SK-MEL-5 (cell line): ENCODE measurements around the gene KLK11. TPM values are rescaled to one million over a fixed set of nuclear protein-coding genes. Genes with fewer than 3 reads are reported as not detected.
A peak's percentile ranks its signal among the peaks of the same experiment; 100 is the strongest.

Source experiments
- DNase-seq: peaks from one replicate; pipeline ENCODE4 v3.0.0-alpha.2; 2016; ENCODE audit warnings: low read depth, low spot score
- in situ Hi-C: cut with HindIII; loops from 2 replicates; pipeline ENCODE4 v1.10.0; 2016; ENCODE audit warnings: low sequenced_read_pairs, high pct_unique_total_duplicates, low pct_unique_long_range_greater_than_20kb
- total RNA-seq: library from RNA; depleted of rRNA; stranded (reverse); fragments of >200 nt; shearing (Covaris generic); gene quantifications from 2 replicates; pipeline ENCODE4 v1.2.3, GENCODE V29; 2014

Gene KLK11
- total RNA-seq, 1 experiment from 2014 or later = not detected

DNA sequence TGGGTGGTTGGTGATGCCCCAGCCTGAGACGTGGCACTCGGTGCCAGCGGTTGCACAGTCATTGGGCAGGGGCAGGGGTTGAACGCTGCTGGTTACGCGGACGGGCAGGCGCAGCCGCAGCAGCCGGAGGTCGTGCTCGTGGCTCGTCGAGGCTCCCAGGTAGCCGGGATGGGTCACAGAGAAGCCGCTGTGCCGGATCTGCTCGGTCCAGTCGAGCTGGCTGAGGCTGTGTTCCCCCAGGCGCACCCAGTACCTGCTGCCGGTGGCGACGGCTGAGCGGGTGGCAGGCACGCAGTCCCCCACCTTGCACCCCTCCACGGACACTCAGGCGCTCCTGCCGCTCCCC, 5.4 kb upstream of the KLK11 start:
- in situ Hi-C loops = no loop called here
- no peak for DNase-seq

DNA sequence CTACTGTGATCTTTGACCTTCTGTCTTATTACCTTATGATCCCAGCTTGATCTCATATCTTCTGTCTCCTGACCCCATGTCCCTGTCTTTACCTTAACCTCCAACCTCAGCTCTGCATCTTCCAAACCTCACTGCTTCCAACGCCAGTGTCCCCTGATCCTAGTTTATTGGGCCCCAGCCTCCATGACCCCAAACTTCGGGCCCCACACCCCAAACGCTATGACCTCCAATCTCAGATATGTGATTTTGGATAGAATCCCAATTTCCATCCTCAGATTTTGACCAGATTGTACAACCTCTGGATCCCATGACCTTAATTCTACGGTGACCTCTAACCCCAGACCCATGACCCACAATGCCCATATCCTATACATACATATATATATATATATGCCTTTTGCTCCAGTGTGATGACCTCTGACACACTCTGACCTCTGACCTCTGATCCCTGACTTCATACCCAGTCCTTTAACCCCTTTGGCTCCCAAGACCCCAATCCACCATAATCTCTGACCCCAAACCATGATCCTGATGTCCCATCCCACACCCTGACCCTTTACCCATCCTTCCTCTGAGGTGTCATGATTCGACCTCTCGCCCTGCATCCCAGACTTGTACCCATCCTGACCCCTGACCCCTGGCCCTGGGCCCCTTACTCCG, 4.9 kb upstream of the KLK11 start:
- in situ Hi-C loops = no loop called here
- DNase-seq = no peak

DNA sequence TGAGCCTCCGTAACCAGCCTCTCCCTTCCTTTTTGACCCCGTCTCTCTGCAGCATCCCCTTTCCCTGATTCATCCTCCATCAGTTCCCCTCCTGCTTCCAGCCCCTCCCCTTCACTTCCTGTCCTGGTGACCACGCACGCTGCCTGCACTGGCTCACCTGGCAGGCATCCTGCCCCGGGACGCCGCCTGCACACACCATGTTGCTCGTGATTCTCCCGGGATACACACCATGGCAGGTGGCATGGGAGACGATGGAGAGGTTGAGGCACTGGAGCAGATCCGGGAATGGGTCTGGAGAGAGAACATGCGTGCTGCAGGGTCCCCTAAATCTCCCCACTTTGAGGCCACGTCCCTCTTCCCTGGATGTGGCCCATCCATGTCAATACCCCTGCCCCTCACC, 4.2 kb upstream of the KLK11 start:
- DNase-seq = no peak
- in situ Hi-C loops = no loop called here

DNA sequence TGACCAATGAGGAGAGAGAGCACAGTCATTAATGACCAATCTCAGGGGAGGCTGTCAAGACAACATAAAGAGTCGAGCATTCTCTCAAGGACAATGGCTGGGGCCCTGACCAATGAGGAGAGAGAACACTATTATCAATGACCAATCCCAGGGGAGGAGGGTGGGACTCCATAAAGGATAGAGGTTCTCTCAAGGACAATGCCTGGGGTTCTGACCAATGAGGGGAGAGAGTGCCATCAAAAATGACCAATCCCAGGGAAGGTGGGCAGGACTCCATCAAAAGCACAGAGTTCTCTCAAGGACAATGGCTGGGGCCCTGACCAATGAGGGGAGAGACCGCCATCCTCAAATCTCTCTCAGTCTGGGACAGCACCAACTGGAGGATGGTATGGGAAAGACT, 3.3 kb upstream of the KLK11 start:
- peak; percentile 39 for DNase-seq
- in situ Hi-C loops = no loop called here

DNA sequence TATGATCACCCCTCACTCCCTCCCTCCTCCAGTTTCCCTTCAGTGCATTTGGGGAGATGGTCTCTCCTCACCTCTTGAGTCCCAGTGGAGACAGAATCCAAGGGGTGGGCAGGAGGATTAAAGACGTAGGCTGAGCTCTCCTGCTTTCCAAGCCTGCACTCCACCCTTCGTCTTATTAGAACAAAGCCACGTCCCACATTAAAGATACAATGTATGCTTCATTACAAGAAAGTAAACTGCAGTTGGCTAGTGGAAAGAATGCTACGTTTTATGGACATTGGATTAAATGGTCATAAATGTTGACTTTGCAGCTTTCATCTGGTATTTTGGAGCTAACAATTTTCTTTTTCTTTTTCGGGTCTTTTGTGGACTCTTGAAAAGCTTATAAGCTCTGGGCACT, 1.5 kb upstream of the KLK11 start:
- in situ Hi-C loops = no loop called here
- no peak for DNase-seq

DNA sequence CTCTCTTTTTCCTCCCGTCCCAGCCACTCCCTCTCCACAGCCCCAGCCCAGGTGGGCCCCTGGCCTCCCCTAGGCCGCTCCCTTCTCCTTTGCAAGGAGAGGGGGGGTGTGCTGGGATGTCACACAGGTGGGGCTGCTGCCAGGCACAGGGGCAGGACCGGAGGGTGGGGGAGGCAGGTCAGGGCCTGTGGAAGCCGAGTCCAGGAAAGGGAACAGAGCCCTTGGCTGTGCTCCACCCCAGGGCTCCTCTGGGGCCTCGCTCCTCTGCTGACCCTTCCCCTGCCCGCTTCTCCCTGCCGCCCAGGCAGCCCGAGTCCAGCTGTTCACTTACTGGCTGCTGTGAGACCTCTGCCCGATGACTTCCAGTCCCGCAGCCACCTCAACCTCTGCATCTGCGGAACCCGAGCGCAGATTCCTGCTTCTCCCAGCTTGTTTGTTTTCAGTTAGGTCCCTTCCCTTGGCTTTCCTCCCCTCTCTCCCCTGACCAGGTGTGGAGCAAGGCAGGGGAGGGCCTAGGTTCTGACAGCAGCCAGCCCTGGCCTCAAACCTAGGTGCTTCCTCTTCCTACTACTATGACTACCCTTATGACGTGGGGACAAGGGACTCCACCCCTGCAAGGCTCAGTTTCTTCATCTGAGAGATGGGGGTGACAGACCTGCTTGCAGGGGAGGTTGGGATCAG, 850 bp upstream of the KLK11 start:
- in situ Hi-C loops = no loop called here
- no peak for DNase-seq

DNA sequence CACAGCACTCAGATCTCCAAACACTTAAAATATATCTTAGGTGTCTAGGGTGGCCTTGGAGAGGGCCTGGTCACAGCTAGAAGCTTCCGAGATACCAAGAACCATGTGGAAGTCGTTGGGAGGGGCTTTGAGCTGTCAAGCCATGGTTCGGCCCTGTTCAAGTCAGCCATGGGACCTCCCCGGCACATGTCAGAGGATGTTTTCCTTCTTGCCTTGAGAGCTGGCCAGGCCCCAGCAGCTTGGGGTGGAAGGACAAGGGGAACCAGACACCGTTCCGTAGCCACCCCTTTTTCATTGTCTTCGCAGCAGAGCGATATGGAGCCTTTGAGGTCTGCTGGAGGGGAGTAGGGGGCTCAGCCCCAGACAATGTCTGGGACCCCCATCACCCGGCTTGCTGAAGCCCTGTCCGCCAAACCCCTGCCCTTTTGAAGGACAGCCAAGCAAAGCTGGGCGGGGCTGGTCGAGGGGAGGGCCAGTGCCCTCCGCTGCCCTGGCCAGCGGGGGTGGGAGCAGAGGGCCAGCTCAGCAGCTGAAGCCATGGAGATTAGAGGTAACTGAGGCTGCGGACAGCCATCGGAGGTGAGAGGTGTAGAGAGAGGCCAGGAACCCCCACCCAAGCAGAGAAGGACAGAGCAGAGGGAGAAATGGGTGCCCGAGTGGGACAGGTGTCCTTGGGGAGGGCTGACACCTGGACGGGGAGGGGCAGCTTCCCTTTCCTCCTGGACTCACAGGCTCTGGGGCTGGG, 435 bp downstream of the KLK11 start:
- in situ Hi-C loops = no loop called here
- DNase-seq = no peak

DNA sequence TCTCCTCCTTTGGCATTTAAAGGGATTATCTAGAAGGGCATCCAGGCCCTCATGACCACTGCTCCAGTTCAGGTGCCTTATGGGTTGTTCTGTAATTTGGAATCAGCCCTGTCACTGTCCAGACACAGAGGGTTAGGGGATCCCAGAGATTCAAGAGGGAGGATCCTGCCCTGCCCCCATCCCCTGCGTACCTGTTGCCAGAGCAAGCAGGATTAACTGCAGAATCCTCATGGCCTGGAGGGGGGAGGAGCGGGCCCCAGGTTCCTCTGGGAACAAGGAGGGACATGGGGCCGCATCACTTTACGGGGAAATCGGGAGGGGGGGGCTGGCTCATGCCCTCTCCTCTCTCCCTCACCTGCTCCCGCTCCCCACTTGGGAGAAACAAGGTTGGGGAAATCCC, 1.0 kb downstream of the KLK11 start:
- DNase-seq = no peak
- in situ Hi-C loops = no loop called here

DNA sequence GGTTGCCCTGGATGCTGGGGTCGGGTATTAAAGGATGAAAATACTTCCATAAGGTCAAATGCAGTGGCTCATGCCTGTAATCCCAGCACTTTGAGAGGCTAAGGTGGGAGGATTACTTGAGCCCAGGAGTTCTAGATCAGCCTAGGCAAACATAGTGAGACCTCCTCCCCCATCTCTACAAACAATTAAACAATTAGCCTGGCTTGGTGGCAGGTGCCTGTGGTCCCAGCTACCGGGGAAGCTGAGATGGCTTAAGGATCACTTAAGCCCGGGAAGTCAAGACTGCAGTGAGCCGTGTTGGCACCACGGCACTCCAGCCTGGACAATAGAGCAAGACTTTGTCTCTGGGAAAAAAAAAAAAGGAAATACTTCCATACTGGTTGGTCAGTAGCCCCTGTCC, 1.5 kb downstream of the KLK11 start:
- in situ Hi-C loops = no loop called here
- DNase-seq = no peak

DNA sequence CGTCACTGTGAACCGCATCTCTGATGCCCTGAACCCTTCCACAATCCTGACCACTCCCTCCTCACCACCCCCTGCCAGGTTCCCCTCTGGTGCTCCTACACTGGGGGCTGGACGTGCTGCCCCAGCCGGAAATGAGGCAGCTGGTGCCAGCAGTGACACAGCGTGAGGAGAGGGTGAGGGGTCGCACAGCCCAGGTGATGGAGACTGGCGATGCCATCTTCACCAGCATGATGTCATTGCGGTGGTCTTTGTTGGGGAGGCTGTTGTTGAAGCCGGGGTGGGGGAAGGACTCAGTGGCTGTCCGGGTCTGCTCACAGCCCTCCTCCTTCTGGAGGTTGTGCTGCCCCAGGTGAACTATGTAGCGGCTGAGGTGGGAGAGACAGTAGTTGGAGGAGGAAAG, 2.5 kb downstream of the KLK11 start:
- DNase-seq = no peak
- in situ Hi-C loops = no loop called here

DNA sequence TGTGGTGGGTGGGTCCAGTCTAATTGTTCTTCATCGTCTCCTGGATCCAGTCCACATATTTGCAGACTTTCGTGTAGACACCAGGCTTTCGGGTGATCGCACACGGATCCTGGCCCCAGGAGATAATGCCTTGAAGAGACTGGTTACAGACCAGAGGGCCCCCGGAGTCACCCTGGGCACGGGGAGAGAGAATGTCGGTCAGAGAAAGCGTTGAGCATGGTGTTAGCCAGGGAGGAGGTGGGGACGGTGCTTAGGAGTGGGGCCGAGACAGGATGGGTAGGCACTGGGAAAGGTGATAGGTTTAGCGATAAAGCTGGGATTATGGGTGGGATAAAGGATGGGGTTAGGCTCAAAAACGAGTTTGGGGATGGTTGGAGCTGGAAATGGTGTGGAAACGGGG, 3.9 kb downstream of the KLK11 start:
- in situ Hi-C loops = no loop called here
- no peak for DNase-seq

DNA sequence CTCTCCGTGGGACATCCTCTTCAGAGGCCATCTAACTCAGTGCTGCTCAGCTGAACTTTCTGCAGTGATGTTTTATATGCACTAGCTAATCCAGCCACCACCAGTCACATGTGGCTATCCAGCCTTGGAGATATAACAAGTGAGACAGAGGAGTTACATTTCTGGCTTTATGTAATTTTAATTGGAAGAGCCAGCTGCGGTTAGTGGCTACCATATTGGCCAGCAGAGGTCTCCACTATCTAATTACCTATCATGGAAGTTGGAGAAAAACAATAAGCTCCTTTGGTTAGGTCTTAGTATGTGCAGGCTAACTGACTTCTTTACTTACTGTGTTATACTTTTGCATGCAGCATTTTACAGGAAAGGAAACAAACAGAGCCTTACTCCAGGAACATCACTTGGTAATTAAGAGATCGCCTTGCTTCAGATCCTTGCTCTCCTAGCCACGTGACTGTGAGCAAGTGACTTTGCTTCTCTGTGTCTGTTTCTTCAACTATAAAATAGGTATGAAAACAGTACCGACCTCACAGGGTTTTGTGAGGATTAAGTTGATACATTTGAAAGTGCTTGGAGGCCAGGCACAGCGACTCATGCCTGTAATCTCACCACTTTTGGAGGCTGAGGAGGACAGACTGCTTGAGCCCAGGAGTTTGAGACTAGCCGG, 5.3 kb downstream of the KLK11 start:
- in situ Hi-C loops = no loop called here

DNA sequence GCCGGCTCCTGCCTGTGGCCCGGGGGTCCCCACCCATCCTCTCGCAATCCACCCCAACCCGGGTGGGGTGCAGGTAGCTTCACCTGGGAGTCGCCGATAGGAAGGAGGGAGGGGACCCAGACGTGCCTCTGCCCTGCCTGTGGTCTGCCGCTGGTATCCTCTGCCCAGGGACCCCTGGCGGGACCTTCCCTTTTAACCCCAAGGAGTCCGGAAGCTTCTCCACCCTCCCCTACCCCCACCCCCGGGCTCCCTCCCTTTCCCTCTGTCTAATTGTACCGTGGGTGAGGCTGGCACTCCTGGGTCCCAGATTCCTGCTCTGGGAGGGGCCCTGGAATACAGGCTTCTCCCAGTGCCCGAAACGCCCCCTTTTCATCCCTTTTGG, 6.9 kb downstream of the KLK11 start, which contains the start of gene KLK10:
Gene KLK10 (minus strand): TSS at position 166 of the 382 bp plus-strand sequence. CDS start 579 bp downstream, outside the sequence.
- in situ Hi-C loops = no loop called here
- no peak for DNase-seq

More for the DNA sequence above, 5.3 kb downstream of the KLK11 start:
- DNase-seq = peak; percentile 76

DNA sequence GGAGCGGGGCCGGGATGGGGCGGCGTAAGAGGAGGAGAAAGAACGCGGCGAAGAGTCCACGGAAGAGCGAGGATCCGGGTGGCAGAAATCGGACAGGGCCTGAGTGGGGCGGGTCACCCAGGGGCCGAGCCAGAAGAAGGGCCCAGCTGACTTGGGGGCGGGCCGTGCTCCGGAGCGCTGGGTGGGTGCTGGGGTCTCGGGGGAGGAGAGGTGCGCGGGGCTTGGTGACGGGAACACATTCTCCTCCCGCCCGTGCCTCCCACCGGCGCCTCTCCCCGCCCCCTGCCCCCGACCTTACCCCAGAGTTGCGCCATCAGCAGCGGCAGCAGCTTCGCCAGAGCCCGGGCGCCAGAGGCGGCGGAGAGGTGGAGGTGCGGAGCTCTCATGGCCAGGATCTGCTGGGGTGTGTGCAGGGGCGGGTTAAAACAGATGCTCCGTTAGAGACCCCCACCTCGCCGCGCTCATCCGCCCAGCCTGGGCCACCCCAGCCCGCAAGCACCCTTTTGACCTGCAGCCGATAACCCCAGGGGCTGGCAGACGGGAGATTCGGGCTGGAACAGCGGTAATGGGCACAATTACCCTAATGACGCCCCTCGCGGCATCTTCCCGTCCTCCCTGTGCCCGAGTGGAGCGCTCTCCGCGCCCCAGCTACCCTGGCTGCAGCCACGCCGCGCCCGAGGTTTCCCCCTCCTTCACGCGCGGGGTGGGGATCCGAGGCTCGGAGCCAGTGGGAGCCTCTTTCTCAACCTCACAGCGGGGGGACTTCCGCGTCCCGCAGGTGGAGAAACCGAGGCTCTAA, 7.5 kb downstream of the KLK11 start:
- in situ Hi-C loops = no loop called here
- DNase-seq = no peak

DNA sequence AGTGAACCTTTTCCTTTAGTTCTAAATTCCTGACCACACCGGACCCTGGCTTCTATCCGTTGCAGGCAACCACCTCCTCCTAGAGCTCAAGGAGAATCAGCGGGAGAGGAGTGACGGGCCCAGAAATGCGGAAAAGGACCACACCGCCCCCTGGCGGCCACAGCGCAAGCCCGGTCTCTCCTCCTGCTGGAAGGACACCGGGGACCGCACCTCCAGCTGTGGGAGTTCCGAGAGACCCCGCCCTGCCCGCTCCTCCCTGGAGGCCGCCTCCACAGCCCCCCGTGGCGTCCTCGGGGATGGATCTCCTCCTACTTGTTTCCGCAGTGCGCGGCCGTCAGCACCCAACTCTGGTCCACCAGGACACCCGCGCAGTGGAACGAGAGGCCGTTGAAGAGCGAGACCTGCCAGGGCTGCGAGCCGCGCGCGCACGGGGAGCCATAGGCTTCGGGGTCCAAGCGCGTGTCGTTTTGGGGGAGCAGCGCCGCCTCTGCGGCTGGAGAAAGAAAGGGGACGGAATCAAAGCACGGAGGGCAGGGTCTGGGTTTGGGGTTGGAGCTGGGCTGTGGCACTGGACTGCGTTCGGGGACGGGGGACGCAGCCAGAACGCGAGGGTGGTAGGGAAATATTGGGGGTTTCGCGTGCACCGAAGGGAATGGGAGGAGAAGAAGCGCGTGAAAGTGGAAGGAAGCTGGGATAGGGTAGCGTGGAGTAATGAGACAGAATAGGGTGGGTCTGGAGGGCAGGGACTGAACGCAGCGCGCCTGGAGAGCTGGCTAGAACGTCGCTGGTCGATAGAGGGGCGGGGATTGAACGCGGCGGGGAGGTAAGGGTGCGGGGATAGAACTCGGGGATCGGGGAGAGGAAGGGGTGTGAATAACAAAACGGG, 9.4 kb downstream of the KLK11 start:
- in situ Hi-C loops = no loop called here
- peak; percentile 65 for DNase-seq

DNA sequence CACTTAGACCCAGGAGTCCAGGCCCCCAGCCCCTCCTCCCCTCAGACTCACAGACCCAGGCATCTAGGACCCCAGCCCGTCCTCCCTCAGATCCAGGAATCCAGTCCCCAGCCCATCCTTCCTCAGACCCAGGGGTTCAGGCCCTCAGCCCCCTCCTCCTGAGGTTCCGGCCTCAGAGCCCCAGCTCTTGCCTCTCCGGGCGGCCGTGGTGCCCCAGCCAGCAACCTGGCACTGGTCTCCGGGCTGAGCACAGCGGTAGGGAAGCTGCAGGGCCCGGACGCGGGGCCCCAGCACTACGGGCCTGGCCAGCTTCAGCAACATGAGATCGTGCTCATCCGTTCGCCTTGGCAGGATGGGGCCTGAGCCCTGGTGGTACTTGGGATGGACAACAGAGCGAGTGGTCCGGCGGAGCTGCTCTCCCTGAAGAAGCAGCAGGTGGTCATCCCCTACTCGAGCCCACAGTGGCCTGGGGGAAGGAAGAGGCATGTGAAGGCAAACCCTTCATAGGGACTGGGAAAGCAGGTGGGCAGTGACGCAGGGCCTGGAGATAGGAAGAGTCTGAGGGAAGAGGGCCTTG, 10.6 kb downstream of the KLK11 start:
- in situ Hi-C loops = no loop called here
- DNase-seq = no peak
